Measurements from ENCODE around the gene FXYD6.

DNA sequence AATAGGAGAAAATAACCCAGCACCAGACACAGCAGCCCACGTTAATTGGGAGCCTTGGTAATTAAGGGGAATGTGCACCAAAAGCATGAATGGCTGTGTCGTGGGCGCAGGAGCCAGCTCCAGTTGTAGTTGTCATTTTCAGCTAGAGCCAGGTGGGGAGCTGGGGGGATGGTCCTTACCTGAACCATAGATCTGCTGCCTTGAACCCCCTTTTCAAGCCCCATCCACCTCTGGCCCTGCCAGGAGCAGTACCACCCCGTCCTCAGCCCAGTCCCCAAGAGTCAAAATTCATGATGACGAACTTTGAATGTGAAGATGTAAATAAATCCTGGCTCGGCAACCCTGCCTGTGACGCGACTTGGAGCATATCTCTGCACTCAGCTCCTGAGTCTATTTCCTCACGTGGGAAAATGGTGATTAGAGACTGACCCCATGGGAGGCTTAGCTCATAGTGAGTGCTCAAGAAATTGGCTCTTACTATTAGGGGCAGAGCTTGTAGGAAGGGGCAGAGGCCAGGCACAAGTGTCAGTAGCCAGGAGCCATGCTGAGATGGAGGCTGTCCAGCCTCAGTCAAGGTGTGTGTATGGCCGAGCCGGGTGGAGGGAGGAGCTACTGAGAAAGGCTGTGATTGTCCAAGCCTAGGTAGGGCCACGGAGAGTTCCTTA is 794 bp upstream of the FXYD6 start:
- TF ChIP-seq GATA3 (IDR thresholded peaks at IDR 0.05; ENCODE audit: low read depth, low read length), result no peak
- no peak for TF ChIP-seq GATA2 (IDR thresholded peaks at IDR 0.05; ENCODE audit: low read depth, low read length)
